ENCODE results near the gene B3GLCT. TPM values are rescaled to one million over a fixed set of nuclear protein-coding genes. Genes with fewer than 3 reads are reported as not detected.

Gene B3GLCT
- total RNA-seq, 1 donor from 2014 or later = 22.4 TPM

GRCh38 chr13:31221057-31221456 lies 21.3 kb downstream of the B3GLCT start:
- FAIRE-seq (no peak), DNase-seq (ENCODE audit: low spot score in 2 of 2) (no peak)

DNA sequence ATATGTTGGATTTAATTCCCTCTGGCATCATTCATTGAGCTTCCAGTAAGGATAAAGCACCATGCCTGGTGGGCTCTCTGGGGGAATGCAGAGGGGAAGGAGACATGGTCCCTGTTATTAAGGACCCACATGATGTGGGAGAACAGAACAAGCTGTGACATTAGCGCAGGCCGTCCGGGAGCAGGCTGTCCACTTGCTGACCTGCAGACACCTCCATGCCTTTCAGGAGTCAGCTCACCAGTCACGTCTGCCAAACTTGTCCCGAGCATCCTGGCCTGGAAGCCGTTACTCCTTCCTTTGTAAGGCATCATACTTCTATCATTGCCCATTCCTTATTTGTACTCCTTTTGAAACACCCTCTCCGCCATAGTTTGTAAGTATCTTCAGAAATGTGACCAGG lies 23.4 kb downstream of the B3GLCT start:
- no peak for FAIRE-seq

DNA sequence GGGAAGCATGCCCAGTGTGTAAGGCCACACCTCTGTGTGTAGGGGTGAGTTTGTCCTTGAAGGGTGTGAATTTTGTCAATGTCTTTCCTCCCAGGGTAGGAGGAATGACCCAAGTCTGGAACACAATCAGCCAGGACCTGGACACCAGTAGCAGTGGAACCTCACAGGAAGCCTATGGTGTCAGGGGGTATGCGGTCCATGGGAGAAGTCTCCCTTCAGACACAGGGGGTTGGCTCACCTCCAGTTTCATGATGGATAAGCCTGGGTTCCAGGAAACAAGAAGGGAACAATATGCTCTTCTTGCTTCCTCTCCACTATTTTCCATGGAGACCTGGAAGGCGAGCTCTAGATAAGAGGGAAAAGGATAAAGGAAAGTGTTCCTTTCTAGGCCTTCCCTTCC lies 23.9 kb downstream of the B3GLCT start:
- FAIRE-seq (no peak), DNase-seq (ENCODE audit: low spot score in 2 of 2) (no peak)

More for the DNA sequence above, 23.4 kb downstream of the B3GLCT start:
- DNase-seq (ENCODE audit: low spot score in 2 of 2) = no peak

DNA sequence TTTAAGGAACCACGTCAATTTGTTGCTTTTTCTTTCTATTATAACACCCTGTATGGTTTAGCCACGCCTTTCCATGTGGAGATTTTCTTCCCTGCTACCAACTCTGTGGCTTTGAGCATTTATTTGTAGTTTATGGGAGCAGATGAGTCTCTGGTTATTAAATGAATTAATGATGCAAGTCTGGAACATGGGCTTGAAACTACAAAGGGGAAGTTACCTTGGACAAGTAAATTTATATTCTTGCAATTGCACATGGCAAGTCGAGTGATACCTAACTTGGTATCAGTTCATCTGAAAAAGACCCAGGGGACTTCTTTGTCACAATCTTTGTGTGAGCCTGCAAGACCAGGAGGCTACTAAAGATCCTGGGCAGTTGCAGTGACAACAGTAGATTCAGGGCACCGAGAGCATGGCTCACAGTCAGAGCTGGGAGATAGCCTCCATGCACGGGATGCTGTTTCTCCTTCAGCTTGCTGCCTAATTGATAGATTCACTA lies 24.4 kb downstream of the B3GLCT start:
- FAIRE-seq (no peak), DNase-seq (ENCODE audit: low spot score in 2 of 2) (no peak)

GRCh38 chr13:31224963-31225559 lies 25.3 kb downstream of the B3GLCT start:
- FAIRE-seq = no peak

GRCh38 chr13:31225998-31226675 lies 26.4 kb downstream of the B3GLCT start:
- no peak for FAIRE-seq
- DNase-seq (ENCODE audit: low spot score in 2 of 2) = no peak

More at GRCh38 chr13:31224963-31225559, 25.3 kb downstream of the B3GLCT start:
- DNase-seq (ENCODE audit: low spot score in 2 of 2) = no peak

GRCh38 chr13:31227063-31227462 lies 27.3 kb downstream of the B3GLCT start:
- no peak for DNase-seq (ENCODE audit: low spot score in 2 of 2)
- FAIRE-seq = no peak

DNA sequence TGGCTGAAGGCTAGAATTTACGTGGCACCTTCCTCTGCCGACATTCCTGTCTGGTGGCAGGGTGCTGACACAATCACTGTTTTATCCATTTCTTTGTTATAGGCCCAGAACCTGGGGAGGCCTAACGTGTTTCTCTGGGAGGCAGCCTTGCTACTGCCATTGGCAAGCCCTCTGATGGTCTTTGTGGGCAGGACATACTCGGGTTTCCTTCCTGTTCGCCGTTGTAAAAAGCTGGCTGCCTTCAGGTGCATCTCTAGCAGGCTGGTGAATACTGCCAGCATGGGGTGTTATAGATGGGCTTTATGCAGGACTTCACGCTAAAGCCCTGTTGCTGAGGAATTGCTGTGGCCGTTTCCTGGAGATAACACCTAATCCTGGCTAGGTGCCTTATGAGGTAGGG lies 28.1 kb downstream of the B3GLCT start:
- DNase-seq (ENCODE audit: low spot score in 2 of 2) = no peak
- FAIRE-seq = no peak

- FAIRE-seq (no peak), DNase-seq (ENCODE audit: low spot score in 2 of 2) (no peak)
These were observed 35.0 kb downstream of the B3GLCT start for GRCh38 chr13:31234729-31235128.

- FAIRE-seq (no peak), DNase-seq (ENCODE audit: low spot score in 2 of 2) (peak in 1 of 2 donors; percentile 22)
These were observed 36.5 kb downstream of the B3GLCT start for GRCh38 chr13:31236211-31236786.

DNA sequence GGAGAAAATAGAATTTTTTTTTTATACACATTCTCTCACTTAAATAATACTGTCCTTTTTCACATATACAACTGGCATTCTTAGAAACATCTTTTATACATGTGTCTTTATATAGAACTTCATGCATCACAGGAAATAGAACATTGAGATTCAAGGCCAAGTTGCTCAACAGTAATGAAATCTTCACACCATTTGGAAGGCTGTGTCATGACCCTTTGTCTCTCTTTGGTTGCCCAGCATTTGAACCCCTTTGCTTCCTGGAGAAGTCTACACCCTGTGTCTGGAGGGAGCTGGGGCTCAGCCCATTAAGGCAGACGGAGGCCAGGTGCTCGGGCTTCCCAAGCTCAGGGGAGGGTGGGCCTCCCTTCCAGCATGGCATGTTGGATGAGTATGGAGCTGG lies 41.1 kb downstream of the B3GLCT start:
- FAIRE-seq (no peak), DNase-seq (ENCODE audit: low spot score in 2 of 2) (no peak)

DNA sequence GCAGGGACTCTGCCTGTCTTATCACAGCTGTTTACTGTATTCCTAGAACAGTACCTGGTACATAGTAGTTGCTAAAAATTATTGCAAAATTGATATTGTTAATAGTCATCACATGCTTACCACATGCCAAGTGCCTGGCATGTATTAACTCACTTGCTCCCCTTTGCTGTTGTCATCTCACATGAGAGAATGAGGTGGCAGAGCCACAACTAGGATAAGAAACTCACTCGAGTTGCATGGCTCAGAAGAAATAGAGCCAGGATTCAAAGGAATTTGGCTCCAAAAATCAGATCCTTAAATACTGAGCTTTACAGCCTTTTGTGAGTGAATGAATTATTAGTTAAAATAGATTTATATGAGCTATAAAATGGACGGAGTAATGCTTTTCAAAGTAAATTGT lies 42.6 kb downstream of the B3GLCT start:
- DNase-seq (ENCODE audit: low spot score in 2 of 2) (no peak), FAIRE-seq (no peak)

DNA sequence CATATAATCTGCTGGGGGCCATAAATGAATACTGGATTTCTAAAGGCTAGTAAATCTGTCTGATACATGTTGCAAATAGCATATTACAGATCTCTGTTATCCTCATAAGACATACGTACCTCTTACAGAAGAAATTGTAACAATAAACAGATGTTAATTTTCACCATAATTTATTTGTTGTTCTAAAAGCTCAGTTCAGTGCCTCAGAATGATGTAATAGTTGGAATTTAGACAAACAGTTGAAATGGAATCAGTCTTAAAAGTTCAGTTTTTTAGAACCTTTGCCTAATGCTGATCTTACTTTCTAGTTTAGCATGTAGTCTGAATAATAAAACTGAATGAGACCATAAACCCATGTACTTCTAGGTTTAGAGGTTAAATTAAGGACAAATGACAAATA lies 43.1 kb downstream of the B3GLCT start:
- FAIRE-seq (no peak), DNase-seq (ENCODE audit: low spot score in 2 of 2) (no peak)

DNA sequence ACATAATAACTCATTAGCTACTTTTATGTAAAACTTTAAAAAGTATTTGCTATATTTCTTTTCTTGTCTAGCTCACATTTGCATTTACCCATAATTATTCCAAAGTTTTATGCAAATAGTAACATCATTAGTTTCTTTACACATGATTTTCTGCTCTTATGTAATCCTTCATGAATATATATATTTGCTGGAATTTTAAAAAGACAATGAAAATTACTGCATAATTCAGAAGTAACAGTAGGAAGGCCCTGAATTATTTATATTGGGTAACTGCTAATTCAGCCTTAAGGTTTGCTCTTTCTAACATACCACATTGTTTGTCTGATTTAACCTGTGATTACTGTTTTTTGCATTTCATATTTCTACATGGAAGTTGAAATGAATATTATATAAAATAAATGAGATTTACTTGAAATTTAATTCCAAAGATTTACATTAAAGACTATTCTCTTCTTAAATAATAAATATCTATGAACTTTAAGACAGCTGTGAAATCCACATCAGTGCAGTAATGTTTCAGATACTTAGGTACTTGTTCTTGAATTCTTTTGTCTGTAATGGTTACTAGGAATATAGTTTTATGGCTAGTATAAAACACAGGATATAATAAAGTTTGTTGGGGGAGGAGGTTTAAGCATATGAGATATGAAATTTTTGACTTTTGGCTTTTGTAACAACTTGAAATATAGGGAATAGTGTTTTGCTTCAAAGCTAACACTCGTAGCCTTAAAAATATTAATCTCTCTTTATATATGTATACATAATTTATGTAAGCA lies 46.0 kb downstream of the B3GLCT start:
- FAIRE-seq = no peak
- no peak for DNase-seq (ENCODE audit: low spot score in 2 of 2)

GRCh38 chr13:31246918-31247317 lies 47.1 kb downstream of the B3GLCT start:
- FAIRE-seq (no peak), DNase-seq (ENCODE audit: low spot score in 2 of 2) (no peak)

DNA sequence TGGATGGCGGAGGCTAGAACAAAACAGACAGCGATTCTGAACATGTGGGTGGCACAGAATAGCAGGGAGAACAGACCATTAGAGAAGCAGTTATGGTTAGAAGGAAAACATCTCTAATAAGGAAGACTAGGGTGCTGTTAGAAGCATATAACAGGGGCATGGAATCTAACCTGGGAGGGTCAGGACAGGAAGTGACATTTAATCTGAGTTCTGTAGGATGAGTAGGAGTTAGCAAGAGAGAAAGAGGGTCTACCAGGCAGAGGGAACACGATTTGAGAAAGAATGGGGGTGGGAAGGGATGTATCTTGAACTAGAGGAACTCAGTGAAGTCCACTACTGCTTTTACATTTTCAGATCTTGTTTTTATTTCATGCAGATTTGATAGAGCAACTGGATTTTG lies 48.6 kb downstream of the B3GLCT start:
- FAIRE-seq = no peak
- DNase-seq (ENCODE audit: low spot score in 2 of 2) = no peak

- DNase-seq (ENCODE audit: low spot score in 2 of 2) (no peak), FAIRE-seq (no peak)
These were observed 49.3 kb downstream of the B3GLCT start for GRCh38 chr13:31248965-31249539.

DNA sequence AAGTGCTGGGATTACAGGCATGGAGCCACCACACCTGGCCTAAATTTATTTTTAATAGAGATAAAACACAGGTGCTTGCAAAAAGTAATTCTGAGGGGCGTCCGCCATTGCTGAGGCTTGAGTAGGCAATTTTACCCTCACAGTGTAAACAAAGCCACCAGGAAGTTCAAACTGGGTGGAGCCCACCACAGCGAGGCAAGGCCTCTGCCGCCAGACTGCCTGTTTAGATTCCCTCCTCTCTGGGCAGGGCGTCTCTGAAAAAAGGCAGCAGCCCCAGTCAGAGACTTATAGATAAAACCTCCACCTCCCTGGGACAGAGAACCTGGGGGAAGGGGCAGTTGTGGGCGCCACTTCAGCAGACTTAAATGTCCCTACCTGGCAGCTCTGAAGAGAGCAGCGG lies 50.7 kb downstream of the B3GLCT start:
- DNase-seq (ENCODE audit: low spot score in 2 of 2) = no peak
- FAIRE-seq = no peak

DNA sequence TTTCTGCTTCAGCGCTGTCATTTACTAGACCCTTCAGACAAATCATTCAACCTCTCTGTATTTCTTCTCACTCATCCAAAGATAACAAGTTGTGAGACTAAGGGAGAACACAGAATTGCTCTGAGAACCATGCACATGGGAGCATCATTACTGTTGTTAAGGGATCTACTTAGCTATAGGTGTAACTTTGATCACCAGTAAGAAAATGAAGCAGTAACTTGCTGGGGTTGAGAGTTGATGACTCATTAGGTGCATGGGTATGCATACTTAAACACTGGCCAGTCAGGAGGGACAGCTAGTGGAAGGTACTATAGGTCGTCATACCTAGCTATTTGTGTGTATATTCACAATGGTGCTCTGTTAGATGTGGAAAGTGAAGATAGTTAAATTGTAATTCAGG lies 61.5 kb downstream of the B3GLCT start:
- no peak for DNase-seq (ENCODE audit: low spot score in 2 of 2)
- no peak for FAIRE-seq

DNA sequence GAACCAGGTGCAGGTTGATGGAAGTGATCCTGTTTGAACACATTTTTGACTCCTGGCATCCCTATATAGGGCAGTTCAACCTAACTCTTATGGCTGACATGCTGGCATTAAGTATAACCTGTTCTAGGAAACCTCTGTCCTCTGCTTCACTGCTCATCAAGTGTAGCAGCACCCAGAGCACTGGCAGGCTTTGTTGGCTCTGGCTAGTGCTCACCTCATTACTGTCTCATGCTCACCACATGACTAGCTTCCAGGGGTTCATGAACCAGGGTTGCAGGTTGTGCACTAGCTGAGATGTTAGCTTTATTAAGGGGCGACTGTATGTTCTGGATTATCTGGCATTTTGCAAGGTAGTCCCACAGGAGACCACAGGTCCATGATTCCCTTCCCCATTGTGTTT lies 63.6 kb downstream of the B3GLCT start:
- FAIRE-seq (no peak), DNase-seq (ENCODE audit: low spot score in 2 of 2) (no peak)

- DNase-seq (ENCODE audit: low spot score in 2 of 2) (no peak), FAIRE-seq (no peak)
These were observed 64.4 kb downstream of the B3GLCT start for GRCh38 chr13:31264151-31264550.

Measured in frontal cortex (tissue), 4 donors.